Measurements from ENCODE around the gene SLC35B2.

Gene SLC35B2

DNA sequence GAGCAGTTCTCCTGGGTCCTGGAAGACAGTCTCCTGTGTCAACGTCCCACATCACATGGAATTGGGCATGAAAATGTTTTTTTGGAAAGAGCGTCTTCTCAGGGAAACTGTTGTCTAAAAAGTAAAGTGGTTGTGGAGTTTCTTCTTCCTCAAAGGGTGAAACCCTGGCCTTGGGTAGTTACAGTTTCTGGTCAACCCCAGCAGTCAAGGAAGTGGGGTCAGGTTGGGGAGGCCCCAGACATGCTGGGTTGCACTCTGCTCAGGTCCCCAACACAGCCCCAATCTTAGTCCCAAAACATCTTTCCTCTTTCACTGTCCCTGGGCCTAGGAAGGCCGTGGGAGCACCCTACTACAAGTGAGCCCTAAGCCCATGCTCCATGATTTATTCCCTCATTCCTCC, 9.0 kb upstream of the SLC35B2 start:
- no peak for DNase-seq

DNA sequence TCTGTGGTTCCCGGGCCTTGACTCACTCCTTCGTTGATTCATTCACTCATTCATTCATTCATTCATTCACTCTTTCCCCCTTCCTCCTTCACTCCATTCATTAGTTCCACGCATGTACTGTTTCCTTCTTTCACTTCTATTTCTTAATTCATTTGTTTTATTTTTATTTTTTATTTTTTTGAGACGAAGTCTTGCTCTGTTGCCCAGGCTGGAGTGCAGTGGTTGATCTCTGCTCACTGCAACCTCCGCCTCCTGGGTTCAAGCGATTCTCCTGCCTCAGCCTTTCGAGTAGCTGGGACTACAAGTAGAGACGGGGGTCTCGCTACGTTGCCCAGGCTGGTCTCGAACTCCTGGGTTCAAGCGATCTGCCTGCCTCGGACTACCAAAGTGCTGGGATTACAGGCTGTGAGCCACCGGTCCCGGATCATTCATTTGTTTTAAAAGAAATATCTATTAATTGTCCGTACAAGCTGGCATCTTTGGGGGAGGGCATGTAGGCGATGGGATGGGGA, 8.4 kb upstream of the SLC35B2 start:
- DNase-seq, result no peak

DNA sequence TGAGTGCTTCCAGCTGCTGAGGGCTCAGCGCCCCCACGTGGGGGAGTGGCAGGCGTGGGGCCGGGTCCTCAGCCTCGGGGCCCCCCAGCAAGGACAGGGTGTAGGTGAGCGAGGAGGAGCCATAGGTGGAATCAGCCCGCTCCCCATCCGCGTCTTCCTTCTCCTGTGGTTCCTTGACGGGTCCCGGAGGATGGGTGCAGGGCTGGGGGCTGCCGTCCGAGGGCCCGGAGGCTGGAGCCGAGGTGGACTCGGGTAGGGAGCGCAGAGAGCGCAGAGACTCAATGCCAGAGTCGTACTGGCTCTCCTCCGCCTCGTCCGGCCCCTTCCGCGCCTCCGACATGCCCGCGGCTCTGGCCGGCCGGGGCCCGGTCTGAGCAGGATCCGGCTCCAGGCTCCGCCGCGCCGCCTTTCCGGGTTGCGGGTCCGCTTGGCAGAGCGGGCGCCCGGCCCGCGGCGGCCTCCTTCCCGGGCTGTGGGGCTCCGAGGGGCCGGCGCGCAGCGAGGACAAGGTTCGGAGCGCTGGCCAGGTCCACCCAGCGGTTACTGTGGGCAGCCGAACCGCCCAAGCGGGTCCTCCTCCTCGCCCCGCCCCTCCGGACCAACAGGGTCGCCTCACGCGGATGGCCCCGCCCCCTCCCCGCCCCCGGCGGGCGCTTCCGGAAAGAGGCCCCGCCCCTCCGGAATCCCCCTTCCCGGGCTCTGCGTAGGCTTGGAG, 7.8 kb upstream of the SLC35B2 start, which contains the start of gene NFKBIE:
Gene NFKBIE, minus strand, starts transcription at position 545 of the 715 bp plus-strand sequence. Its CDS starts 205 bp downstream, at position 340.
- DNase-seq, result peak; percentile 75 to 76

DNA sequence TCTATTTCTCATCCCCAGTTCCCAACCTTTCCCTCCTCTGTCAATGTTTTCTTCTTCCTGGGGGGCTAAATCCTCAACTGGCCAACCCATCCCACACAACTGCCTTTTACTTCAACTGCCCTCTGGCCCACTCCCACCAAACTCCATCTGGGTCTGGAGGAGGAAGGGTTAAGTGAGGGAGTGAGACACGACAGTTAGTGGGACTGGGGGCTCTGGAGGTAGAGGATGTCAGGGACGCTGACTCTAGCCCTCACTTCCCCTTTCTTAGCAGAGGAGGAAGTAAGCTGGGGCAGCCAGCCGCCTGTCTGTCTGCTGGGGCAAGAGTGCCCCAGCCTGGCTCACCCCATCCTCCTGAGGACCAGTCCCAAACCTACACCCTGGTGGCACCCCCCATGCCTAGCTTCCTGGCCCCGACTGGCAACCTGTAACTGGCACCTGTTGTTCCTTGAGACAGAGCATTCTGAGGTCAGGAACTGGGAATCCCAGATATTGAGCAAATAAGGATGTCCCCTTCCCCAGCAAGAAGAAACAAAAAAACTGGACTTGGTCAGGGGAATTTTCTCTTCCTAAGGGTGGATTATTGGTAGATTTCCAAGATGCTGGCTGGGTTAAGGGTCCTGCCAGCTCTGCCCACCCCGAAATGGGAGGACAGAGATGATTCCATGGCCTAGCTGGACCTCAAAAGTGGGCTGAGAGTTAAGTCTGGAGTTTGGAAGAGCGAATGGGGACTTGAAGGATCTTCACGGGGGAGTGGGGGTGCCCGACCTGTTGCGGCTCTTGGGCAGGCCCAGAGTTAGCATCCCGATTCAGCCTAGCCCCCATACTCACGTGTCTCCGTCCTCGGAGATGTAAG, 7.1 kb upstream of the SLC35B2 start:
- DNase-seq, result no peak

DNA sequence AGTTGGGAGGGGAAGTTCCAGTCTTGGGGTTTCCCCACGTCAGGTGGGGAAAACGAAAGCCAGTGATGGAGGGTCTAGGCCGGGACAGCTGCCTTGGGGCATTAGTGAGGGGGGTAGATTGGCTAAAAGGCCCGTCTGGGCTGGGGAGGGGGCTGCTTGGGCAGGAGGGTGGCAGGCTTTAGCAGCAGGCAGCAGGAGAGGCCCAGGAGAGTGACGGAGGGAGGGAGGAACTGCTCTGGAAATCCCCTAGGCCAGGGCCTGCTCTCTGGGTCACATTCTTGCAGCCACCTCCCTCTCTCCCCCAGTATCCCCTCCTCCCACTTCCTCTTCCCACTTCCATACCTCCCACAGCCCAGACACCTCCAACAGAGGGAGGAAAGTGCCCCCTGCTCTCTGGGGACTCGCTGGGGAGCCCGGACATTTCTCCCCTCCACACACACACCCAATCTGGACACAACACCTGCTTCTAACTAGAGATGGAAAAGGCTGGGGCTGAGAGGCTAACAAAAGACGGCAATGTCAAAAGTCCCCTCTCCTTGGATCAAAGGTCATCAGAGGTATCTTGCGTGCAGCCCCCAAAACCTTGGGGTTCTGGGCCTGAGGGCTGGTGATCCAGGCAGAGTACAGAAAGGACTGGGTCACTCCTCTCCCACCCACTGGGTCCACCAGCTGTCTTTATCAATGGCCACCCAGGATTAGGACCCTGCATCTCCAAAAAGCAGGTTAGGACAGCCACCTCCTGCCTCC, 6.2 kb upstream of the SLC35B2 start:
- no peak for DNase-seq

DNA sequence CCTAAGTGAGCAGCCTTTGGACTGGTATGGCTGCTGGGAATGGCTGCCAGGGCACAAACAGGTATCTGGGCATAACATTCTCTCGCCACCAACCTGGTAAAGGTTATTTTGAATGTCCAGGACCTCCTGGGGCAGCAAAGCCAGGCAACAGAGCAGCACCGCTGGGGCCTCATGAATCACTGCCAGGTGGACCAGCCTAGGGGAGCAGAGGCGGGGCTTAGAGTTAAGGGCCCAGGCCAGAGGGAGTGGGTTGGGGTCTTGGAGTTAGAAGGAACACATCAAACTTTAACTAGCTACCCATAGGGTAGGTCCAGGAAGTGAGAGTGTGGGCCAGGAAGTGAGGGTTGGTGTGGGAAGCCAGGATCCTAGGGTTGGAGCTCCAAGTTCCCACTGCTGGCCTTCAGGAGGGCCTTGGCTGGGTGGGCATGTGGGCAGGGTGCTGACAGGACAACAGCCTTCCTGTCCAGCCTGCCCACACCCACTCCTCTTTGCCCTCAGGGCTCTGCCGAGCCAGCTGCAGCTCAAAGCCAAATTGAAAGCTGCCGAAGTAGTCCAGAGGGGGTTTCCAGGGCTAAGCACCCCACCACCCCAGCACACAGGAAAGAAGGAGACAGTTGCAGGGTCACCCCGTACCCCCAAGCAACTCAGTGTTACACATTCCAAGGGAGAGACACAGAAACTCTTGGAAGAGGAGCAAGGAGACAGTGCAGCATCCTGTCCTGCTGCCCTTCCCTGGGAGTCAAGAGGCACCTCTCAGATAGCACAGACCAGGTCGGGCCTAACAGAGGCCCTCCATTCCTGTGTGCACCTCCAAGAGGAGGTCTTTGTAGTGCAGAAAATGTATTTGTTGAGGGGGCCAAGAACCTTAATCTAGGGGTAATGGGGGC, 5.4 kb upstream of the SLC35B2 start:
- DNase-seq, result no peak

DNA sequence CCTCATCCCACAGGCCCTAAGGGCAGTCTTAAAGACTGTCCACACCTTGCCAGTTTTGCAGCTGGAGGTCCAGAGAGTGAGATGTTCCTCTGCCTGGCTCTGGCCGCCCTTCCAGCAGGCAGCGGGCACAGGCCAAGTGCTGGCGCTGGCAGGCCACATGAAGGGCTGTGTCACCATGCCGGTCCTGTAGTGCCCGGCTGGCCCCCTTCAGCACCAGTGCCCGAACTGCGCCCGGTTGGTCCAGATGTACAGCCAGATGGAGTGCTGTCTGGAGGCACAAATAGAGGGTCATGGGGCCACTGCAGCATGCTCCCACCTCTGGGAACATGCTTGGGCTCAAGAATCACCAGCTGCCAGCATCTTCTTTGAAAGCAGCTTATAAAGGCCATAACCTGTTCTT, 4.3 kb upstream of the SLC35B2 start:
- no peak for DNase-seq

DNA sequence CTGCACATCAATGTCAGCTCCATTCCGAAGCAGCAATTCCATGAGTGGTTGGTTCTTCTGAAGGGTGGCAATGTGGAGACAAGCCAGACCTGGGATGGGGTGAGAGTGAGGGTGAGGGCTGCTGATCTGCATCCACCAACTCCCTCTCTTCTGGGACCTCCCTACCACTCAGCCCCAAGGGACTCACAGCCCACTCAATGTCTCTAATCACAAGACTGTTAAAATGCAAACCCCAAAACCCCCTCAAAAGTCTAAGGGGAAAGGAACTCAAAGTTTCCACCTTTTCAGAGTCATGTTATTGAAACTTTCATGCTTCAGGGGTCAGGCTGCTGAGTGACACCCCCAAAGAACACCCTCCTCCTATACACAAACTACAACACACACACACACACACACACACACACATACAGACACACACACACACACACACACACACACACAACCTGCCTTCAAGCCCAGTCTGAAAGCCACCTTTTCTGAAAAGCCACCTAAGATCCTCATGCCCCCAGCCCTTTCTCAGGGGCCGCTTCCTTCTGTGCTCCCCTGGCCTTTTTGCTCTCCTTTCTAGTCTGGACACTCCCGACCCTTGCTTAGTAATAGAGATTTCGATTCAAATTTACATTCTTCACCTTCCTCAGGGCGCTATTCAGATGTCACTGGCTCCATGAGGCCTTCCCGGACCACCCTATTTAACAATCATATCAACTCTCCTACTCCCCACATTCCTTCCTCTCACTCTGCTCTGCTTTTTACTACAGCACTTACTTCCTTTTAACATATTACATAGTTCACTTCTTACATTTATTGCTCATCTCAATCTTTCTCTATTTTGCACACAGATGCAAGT, 3.3 kb upstream of the SLC35B2 start:
- no peak for DNase-seq

DNA sequence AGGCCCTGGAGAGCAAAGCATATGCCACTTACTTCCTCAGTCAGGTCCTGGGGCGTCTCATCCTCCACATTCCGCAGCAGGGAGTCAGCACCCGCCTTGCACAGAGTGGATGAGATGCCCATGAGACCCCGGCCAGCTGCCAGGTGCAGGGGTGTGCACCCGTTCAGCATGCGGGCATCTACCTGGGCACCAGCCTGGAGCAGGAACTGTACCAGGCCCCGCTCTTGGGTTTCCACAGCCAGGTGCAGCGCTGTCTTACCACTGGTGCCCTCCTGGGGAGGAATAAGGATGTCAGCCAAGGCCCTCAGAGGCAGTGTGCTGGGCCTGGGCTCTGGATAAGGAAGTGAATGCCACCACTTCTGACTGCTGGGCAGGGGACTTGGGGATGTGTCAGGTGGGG, 2.7 kb upstream of the SLC35B2 start:
- DNase-seq, result no peak

DNA sequence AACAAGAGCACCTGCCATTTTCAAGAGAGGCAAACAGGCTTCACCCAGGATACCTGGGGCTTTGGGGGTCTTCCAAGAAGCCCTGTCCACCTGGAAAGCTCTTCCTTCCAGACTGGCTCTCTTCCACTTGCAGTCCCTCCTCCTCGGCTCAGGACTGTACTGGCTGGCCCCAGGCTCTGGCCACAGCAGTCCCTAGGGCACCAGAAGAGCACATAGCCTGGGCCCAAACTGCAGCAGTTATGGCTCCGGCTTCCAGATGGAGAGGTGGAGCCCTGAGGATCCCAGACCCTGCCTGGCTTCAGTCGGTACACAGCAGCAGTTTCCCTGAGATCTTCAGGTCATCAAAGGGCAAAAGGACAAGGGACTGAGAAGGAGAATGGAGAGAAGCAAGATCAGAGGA, 1.6 kb upstream of the SLC35B2 start:
- no peak for DNase-seq

DNA sequence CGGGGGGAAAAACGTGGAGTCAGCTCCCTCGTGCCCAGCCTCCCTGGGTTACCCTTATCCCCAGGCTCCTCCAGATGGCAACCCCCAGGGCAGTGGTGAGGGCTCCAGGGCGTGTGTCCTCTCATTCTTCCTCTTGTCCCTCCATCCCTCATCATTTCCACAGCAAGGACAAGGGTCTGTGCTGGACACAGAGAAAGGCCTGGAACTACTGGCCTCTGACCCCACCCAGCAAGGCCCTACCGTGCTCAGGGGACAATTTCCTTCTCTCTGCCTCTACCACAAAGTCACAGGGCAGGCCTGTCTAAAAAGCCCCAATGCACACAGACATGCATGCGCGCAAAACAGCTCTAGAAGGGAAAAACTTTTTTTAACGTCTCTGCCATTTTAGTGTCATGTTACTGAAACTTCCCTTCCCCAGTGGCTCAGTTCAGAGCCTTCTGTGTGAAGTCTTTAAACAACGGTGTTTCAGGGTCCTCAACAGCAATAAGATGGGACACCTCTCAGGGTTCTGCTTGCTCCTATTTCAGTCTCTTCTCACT, 1.1 kb upstream of the SLC35B2 start:
- DNase-seq, result no peak

DNA sequence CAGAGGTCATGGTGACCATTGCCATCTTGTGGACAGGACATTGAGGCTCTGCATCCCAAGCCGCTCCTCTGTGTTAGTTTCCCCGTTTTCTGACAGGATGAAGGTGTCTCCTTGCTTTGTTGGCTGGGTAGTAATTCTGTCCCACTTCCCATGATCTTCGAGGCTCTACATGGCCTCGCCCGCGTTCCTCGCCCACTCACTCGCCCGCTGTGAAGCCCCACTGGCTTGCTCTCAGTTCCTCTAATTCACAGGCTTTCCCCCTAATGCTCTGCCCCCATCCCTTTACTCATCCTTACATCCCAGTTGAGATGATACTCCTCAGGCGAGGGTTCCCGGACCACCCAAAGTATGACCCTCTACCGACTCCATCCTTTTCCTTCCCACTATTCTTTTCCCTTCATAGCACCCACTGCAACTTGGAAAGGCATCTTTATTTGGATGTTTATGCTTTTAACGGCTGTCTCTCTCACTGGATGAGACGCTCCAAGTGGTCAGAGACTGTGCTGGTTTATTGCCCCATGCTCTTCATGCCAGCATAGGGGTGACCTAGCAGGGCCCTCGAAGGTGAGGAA, 511 bp upstream of the SLC35B2 start:
- DNase-seq, result no peak

DNA sequence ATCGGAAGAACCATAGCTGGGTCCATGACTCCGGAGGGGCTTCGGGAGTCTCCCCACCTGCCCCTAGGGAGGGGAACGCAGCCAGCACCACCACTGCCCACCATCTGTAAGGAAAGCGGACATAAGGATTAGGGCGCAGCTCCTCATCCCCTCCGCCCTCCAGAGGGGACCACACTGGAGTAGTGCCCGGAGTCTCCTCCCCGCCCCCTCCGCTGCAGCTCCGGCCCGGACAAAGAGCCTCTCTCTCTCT, 628 bp downstream of the SLC35B2 start:
- DNase-seq, result peak in 1 of 2 experiments; percentile 25

DNA sequence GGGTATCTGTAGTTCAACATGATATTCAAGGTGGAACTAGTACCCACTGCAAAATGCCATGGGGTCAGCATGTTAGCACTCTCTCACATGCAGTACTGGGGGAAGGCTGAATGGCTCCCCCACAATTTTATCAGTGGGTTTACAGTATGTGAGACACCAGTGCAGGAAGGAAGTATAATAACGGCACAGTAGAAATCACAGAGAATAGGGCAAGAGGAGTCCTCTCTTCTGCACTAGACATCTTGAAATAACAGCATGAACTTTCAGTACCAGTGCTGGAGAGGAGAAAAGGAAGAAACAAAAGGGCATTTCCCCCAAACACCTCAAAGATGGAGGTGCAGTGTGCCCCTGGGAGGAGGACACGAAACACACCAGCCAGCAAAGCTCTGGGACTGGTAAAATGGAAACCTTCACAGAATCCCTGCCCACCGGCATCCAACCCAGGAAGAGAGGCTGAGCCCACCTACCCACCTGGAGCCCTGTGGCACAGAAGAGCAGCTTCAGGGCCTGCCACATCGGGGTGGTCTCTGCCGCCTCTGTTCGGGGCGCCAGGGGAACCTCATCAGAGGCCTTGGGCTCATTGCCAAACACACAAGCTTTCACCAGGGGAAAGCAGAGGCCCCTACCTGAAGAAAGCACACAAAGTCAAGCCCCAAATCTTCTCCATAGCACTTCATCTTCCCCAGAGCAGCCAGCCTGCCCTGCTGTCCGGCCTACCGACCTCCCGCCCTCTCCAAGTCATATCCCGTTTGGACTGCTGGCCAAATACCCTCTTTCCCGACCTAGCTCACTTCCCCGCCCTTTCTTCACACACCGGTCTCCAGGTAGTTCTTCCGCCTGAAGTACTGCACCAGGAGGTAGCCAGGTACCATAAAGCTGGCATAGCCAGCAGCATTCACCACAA, 1.2 kb downstream of the SLC35B2 start:
- DNase-seq, result no peak

DNA sequence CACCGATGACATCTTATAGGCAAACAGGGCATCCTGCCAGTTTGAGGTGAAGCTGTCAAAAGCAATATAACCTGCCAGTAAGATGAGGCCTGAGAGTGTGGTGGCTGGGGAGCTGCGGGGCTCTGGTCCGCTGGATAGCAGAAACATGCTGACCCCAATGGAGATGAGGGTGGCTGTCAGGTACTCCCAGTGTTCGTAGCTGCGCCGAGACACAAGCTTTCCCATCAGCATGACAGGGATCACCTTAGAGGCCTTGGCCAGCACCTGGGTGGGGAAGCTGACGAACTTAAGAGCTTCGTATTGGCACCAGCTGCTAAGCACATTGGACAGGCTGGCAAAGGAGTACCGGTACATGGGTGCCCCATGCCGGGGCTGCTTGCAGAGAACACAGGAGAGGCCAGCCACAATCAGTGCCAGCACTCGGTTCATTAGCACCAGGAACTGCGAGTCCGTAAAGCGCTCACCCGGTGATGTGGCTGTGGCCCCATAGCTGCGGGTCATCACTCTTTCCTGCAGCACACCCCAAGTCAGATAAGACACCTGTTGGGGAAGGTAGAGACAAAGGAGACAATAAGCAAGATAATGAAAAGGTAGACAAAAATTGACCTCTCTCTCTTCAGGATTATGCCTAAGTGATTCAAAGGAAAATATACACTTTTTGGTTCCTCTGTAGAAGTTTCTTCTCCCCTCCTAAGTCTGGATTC, 2.1 kb downstream of the SLC35B2 start:
- no peak for DNase-seq

DNA sequence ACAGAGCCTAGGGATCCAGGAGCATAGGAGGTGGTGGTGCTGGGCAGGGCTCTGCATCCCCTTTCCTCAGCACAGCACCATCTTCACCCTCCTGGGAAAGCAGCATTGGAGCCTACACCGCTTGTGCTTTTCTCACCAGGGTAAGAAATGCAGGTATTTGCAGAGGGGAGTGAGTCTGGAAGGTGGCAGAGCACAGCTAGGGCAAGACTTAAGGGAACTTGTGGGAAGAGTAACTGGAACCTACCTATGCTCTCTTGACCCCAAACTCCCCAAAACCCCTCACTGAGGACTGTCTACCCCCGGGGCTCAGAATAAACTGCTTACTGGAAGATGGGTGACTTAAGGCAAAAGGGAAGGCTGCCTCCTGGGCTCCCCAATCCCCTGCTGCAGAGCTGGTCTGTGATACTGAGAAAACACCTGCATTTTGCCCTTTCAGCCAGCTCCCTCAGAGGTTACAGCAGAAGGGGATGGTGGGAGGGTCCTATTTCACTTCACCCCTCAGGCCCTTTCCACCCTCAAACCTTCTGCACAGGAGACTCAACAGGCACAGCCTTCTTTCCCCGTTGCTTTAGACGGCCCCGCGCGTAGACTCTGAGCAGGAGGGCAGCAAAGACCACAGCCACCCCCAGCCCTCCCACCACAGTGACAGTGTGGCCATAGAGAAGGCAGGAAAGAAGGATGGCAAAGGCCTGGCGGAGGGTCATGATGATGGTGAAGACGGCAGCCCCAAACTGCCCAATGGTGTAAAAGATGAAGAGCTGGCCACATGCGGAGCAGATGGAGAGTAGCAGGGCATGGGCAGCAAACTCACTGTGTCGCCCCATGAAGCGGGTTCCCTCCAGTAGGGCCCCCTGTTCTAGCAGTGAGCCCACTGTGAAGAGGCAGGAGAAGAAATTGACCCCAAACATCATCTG, 2.9 kb downstream of the SLC35B2 start:
- no peak for DNase-seq

DNA sequence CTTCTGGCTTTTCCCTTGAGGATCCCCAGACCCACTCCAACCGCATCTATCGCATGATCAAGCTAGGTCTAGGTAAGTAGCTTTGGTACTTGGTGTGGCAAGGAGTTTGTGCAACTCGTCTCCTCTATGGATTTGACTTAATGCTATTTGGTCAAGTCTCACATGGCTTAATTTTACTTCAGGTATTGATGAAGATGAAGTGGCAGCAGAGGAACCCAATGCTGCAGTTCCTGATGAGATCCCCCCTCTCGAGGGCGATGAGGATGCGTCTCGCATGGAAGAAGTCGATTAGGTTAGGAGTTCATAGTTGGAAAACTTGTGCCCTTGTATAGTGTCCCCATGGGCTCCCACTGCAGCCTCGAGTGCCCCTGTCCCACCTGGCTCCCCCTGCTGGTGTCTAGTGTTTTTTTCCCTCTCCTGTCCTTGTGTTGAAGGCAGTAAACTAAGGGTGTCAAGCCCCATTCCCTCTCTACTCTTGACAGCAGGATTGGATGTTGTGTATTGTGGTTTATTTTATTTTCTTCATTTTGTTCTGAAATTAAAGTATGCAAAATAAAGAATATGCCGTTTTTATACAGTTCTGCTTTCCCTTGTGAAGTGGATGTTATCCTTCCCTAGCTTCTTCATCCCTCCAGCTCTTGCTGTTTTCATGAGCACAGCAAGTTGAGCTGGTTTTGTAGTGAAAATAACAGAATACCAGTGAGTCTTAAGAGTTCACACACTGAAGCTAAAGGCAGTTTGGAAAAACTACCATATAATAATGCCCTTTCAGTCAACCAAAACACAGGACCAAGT, 3.8 kb downstream of the SLC35B2 start:
- DNase-seq, result peak; percentile 23 to 25

Measured in NCI-H2081 (cell line).